Ureter (tissue), 1 donor: ENCODE measurements around the gene PCSK6. TPM values are rescaled to one million over a fixed set of nuclear protein-coding genes. Genes with fewer than 3 reads are reported as not detected.
"Not testable (repeated sequence)": the region's sequence is repeated elsewhere in the genome, so short reads cannot be mapped to it uniquely, and the experiment has no call there.

ENCODE experiments used
- DNase-seq: peaks from one replicate; pipeline ENCODE4 v3.0.0-alpha.2; 2020; ENCODE audit warnings: low spot score
- total RNA-seq: library from RNA; stranded (reverse); gene quantifications from one replicate; pipeline ENCODE4 v1.2.4, GENCODE V29; 2023
- donor health status: DM: yes; HTN: yes; CAD: no.

The PCSK6 gene
- total RNA-seq, 1 donor from 2014 or later: 14.5 TPM

- DNase-seq: not testable (repeated sequence)
Observed at GRCh38 chr15:101402883-101403282, 86.6 kb downstream of the PCSK6 start.

- no peak for DNase-seq
Observed at GRCh38 chr15:101401286-101401685, 88.2 kb downstream of the PCSK6 start.

GRCh38 chr15:101399431-101399830 is 90.1 kb downstream of the PCSK6 start:
- DNase-seq: no peak

- DNase-seq: peak; percentile 63
Observed at GRCh38 chr15:101398247-101398646, 91.3 kb downstream of the PCSK6 start.

GRCh38 chr15:101397521-101398003 is 91.9 kb downstream of the PCSK6 start:
- DNase-seq: peak; percentile 39

GRCh38 chr15:101396484-101397261 is 92.8 kb downstream of the PCSK6 start:
- peak; percentile 34 for DNase-seq

GRCh38 chr15:101394654-101395053 is 94.9 kb downstream of the PCSK6 start:
- DNase-seq: peak; percentile 27

GRCh38 chr15:101394056-101394630 is 95.4 kb downstream of the PCSK6 start:
- peak; percentile 17 for DNase-seq

- DNase-seq: no peak
Observed at GRCh38 chr15:101393172-101393571, 96.3 kb downstream of the PCSK6 start.

- DNase-seq: no peak
Observed at GRCh38 chr15:101391981-101392640, 97.4 kb downstream of the PCSK6 start.

- no peak for DNase-seq
Observed at GRCh38 chr15:101391431-101391830, 98.1 kb downstream of the PCSK6 start.

- no peak for DNase-seq
Observed at GRCh38 chr15:101390462-101390861, 99.0 kb downstream of the PCSK6 start.

GRCh38 chr15:101390060-101390459 is 99.4 kb downstream of the PCSK6 start:
- DNase-seq: no peak

- DNase-seq: no peak
Observed at GRCh38 chr15:101389362-101389761, 100.1 kb downstream of the PCSK6 start.

- DNase-seq: no peak
Observed at GRCh38 chr15:101388046-101388445, 101.5 kb downstream of the PCSK6 start.

- DNase-seq: no peak
Observed at GRCh38 chr15:101387574-101387973, 101.9 kb downstream of the PCSK6 start.

- DNase-seq: no peak
Observed at GRCh38 chr15:101386967-101387366, 102.5 kb downstream of the PCSK6 start.

- DNase-seq: no peak
Observed at GRCh38 chr15:101386006-101386405, 103.5 kb downstream of the PCSK6 start.

- DNase-seq: no peak
Observed at GRCh38 chr15:101384276-101384675, 105.2 kb downstream of the PCSK6 start.

GRCh38 chr15:101382544-101382943 is 107.0 kb downstream of the PCSK6 start:
- DNase-seq: no peak

GRCh38 chr15:101381671-101382212 is 107.8 kb downstream of the PCSK6 start:
- DNase-seq: no peak

- DNase-seq: no peak
Observed at GRCh38 chr15:101380146-101380545, 109.4 kb downstream of the PCSK6 start.
